Parathyroid adenoma (tissue), 2 donors: ENCODE results near the gene FLYWCH1.

Source experiments
- H2AFZ ChIP-seq: fragments of 300-600 bp; sonication (generic); one replicate; pipeline ENCODE4 v1.7.0; 2017; ENCODE audit warnings: antibody characterized with exemption, mild to moderate bottlenecking
- H3K27ac ChIP-seq: fragments of 300-600 bp; sonication (generic); one replicate; pipeline ENCODE4 v1.7.0; 2017
- H3K27me3 ChIP-seq: fragments of 300-600 bp; sonication (generic); one replicate; pipeline ENCODE4 v1.7.0; 2017; ENCODE audit warnings: low read length; ENCODE audit not compliant: control insufficient read depth, insufficient read depth
- H3K36me3 ChIP-seq: fragments of 300-600 bp; sonication (generic); one replicate; pipeline ENCODE4 v1.7.0; 2017; ENCODE audit warnings: low read length; ENCODE audit not compliant: control insufficient read depth, insufficient read depth
- H3K4me1 ChIP-seq: fragments of 300-600 bp; sonication (generic); one replicate; pipeline ENCODE4 v1.7.0; 2017; ENCODE audit warnings: control low read depth
- H3K4me2 ChIP-seq: fragments of 300-600 bp; sonication (generic); one replicate; pipeline ENCODE4 v1.7.0; 2017; ENCODE audit warnings: low read length
- H3K4me3 ChIP-seq: fragments of 300-600 bp; sonication (generic); one replicate; pipeline ENCODE4 v1.7.0; 2017; ENCODE audit warnings: low read depth, low read length
- H3K79me2 ChIP-seq: fragments of 300-600 bp; sonication (generic); one replicate; pipeline ENCODE4 v1.7.0; 2017; ENCODE audit warnings: control low read depth
- H3K9ac ChIP-seq: fragments of 300-600 bp; sonication (generic); one replicate; pipeline ENCODE4 v1.7.0; 2017; ENCODE audit warnings: mild to moderate bottlenecking
- H3K9me3 ChIP-seq: fragments of 300-600 bp; sonication (generic); one replicate; pipeline ENCODE4 v1.7.0; 2017; ENCODE audit warnings: low read length; ENCODE audit not compliant: control insufficient read depth
- CTCF ChIP-seq: fragments of 300-600 bp; sonication (generic); IDR thresholded peaks from one replicate; pipeline ENCODE4 v1.7.0; 2017; ENCODE audit warnings: antibody characterized with exemption, mild to moderate bottlenecking
- donor health status: primary hyperparathyroidism.

The FLYWCH1 gene

GRCh38 chr16:2983706-2984136 is 72.0 kb downstream of the FLYWCH1 start:
- Histone ChIP-seq H3K9ac (no peak overlapping the region), H3K9me3 (no peaks in the 10 kb centered on the region), H3K4me3 (no peak overlapping the region), H3K36me3 (no peaks in the 10 kb centered on the region), H3K4me1 (peaks cover 3% of the 10 kb centered on the region), H3K27ac (no peak overlapping the region), H3K79me2 (no peaks in the 10 kb centered on the region), H3K4me2 (peak overlapping the region; percentile 50), H3K27me3 (no peaks in the 10 kb centered on the region), H2AFZ (peak overlapping the region; percentile 85)
- TF ChIP-seq CTCF = peak; percentile 99

GRCh38 chr16:2985462-2985861 is 73.7 kb downstream of the FLYWCH1 start:
- Histone ChIP-seq H3K4me1 (peaks cover 3% of the 10 kb centered on the region), H3K4me2 (no peak overlapping the region), H3K9ac (no peak overlapping the region), H2AFZ (no peak overlapping the region), H3K79me2 (no peaks in the 10 kb centered on the region), H3K36me3 (no peaks in the 10 kb centered on the region), H3K27ac (no peak overlapping the region), H3K4me3 (no peak overlapping the region), H3K27me3 (no peaks in the 10 kb centered on the region), H3K9me3 (no peaks in the 10 kb centered on the region)
- no peak for TF ChIP-seq CTCF

GRCh38 chr16:2985893-2986355 is 74.2 kb downstream of the FLYWCH1 start:
- TF ChIP-seq CTCF = no peak
- no peak overlapping the region for H3K27ac ChIP-seq
- no peak overlapping the region for H3K4me3 ChIP-seq

GRCh38 chr16:2986623-2987188 is 75.0 kb downstream of the FLYWCH1 start:
- H3K27me3 ChIP-seq = no peaks in the 10 kb centered on the region
- no peaks in the 10 kb centered on the region for H3K79me2 ChIP-seq
- no peak overlapping the region for H2AFZ ChIP-seq
- TF ChIP-seq CTCF = no peak
- no peak overlapping the region for H3K4me2 ChIP-seq
- H3K9me3 ChIP-seq = no peaks in the 10 kb centered on the region
- H3K4me3 ChIP-seq = no peak overlapping the region
- peaks cover 3% of the 10 kb centered on the region for H3K4me1 ChIP-seq
- no peak overlapping the region for H3K27ac ChIP-seq
- H3K9ac ChIP-seq = no peak overlapping the region
- H3K36me3 ChIP-seq = no peaks in the 10 kb centered on the region

More at GRCh38 chr16:2985893-2986355, 74.2 kb downstream of the FLYWCH1 start:
- peaks cover 3% of the 10 kb centered on the region for H3K4me1 ChIP-seq
- no peak overlapping the region for H3K4me2 ChIP-seq
- no peaks in the 10 kb centered on the region for H3K79me2 ChIP-seq
- no peak overlapping the region for H3K9ac ChIP-seq
- no peak overlapping the region for H2AFZ ChIP-seq
- no peaks in the 10 kb centered on the region for H3K9me3 ChIP-seq
- no peaks in the 10 kb centered on the region for H3K36me3 ChIP-seq
- H3K27me3 ChIP-seq = no peaks in the 10 kb centered on the region

- Histone ChIP-seq H3K9ac (no peak overlapping the region), H3K27me3 (no peaks in the 10 kb centered on the region), H3K9me3 (no peaks in the 10 kb centered on the region), H3K27ac (no peak overlapping the region), H3K4me3 (no peak overlapping the region), H2AFZ (no peak overlapping the region), H3K4me2 (no peak overlapping the region), H3K79me2 (no peaks in the 10 kb centered on the region), H3K36me3 (no peaks in the 10 kb centered on the region), H3K4me1 (peaks cover 3% of the 10 kb centered on the region)
- TF ChIP-seq CTCF = no peak
Measured at GRCh38 chr16:2987286-2987685, 75.6 kb downstream of the FLYWCH1 start.
